Measurements from ENCODE around the gene VGLL4.
A peak's percentile ranks its signal among the peaks of the same experiment; 100 is the strongest.

Gene VGLL4

GRCh38 chr3:11653298-11654055 lies 9.8 kb upstream of the VGLL4 start:
- DNase-seq (ENCODE audit: low spot score), result no peak

GRCh38 chr3:11651900-11652299 lies 8.2 kb upstream of the VGLL4 start:
- DNase-seq (ENCODE audit: low spot score), result peak; percentile 56

- DNase-seq (ENCODE audit: low spot score), result no peak
These were observed 7.8 kb upstream of the VGLL4 start for GRCh38 chr3:11651477-11651876.

GRCh38 chr3:11650391-11650790 lies 6.7 kb upstream of the VGLL4 start:
- DNase-seq (ENCODE audit: low spot score), result no peak

- no peak for DNase-seq (ENCODE audit: low spot score)
These were observed 5.0 kb upstream of the VGLL4 start for GRCh38 chr3:11648735-11649134.

GRCh38 chr3:11643201-11643603 lies 513 bp downstream of the VGLL4 start:
- no peak for DNase-seq (ENCODE audit: low spot score)

- peak; percentile 79 for DNase-seq (ENCODE audit: low spot score)
These were observed 1.1 kb downstream of the VGLL4 start for GRCh38 chr3:11642431-11643191.

- DNase-seq (ENCODE audit: low spot score), result no peak
These were observed 1.9 kb downstream of the VGLL4 start for GRCh38 chr3:11641683-11642430.

- no peak for DNase-seq (ENCODE audit: low spot score)
These were observed 2.4 kb downstream of the VGLL4 start for GRCh38 chr3:11641316-11641682.

GRCh38 chr3:11640009-11640673 lies 3.6 kb downstream of the VGLL4 start:
- no peak for DNase-seq (ENCODE audit: low spot score)

- peak; percentile 91 for DNase-seq (ENCODE audit: low spot score)
These were observed 5.0 kb downstream of the VGLL4 start for GRCh38 chr3:11638495-11639358.

GRCh38 chr3:11637901-11638458 lies 5.7 kb downstream of the VGLL4 start:
- no peak for DNase-seq (ENCODE audit: low spot score)

GRCh38 chr3:11636394-11636770 lies 7.3 kb downstream of the VGLL4 start:
- no peak for DNase-seq (ENCODE audit: low spot score)

- DNase-seq (ENCODE audit: low spot score), result no peak
These were observed 7.9 kb downstream of the VGLL4 start for GRCh38 chr3:11635680-11636393.

- DNase-seq (ENCODE audit: low spot score), result no peak
These were observed 8.6 kb downstream of the VGLL4 start for GRCh38 chr3:11634974-11635612.

- DNase-seq (ENCODE audit: low spot score), result no peak
These were observed 9.6 kb downstream of the VGLL4 start for GRCh38 chr3:11634081-11634635.

- no peak for DNase-seq (ENCODE audit: low spot score)
These were observed 10.7 kb downstream of the VGLL4 start for GRCh38 chr3:11632966-11633365.

GRCh38 chr3:11632564-11632963 lies 11.2 kb downstream of the VGLL4 start:
- DNase-seq (ENCODE audit: low spot score), result no peak

GRCh38 chr3:11631820-11632219 lies 11.9 kb downstream of the VGLL4 start:
- DNase-seq (ENCODE audit: low spot score), result no peak
